ENCODE measurements around the gene ALG9. TPM values are rescaled to one million over a fixed set of nuclear protein-coding genes. Genes with fewer than 3 reads are reported as not detected.
"Not testable (repeated sequence)": the region's sequence is repeated elsewhere in the genome, so short reads cannot be mapped to it uniquely, and the experiment has no call there.

Gene ALG9
- total RNA-seq, 1 donor from 2014 or later, result 19.2 TPM

DNA sequence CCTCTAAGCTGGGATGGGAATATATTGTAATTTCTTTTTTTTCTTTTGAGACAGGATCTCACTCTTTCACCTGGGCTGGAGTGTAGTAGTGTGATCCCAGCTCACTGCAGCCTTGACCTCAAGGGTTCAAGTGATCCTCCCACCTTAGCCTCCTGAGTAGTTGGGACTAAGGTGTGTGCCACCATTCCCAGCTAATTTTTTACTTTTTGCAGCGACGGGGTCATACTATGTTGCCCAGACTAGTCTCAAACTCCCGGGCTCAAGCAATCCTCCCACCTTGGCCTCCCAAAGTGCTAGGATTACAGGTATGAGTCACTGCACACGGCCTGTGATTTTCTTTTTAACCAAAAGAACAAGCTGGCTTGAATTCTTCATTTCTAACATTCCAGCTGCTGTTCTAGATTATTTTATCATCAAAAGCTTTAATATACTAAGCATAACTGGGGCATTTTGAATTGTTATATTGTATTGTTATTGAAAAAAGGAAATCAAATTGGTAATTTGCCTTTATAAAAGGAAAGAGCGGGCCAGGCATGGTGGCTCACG, 78.4 kb downstream of the ALG9 start:
- DNase-seq (ENCODE audit: low read depth), result no peak
- H3K4me3 ChIP-seq (ENCODE audit: low read depth, low read length), result no peak overlapping the region
- TF ChIP-seq CTCF (conservative IDR thresholded peaks at IDR 0.05; ENCODE audit: low read depth, low read length), result no peak

- DNase-seq (ENCODE audit: low read depth), result no peak
- no peak overlapping the region for H3K4me3 ChIP-seq (ENCODE audit: low read depth, low read length)
- TF ChIP-seq CTCF (conservative IDR thresholded peaks at IDR 0.05; ENCODE audit: low read depth, low read length), result no peak
These were observed 79.1 kb downstream of the ALG9 start for GRCh38 chr11:111792314-111792713.

- DNase-seq (ENCODE audit: low read depth), result no peak
- no peak for TF ChIP-seq CTCF (conservative IDR thresholded peaks at IDR 0.05; ENCODE audit: low read depth, low read length)
- H3K4me3 ChIP-seq (ENCODE audit: low read depth, low read length), result no peak overlapping the region
These were observed 82.9 kb downstream of the ALG9 start for GRCh38 chr11:111788464-111788863.

DNA sequence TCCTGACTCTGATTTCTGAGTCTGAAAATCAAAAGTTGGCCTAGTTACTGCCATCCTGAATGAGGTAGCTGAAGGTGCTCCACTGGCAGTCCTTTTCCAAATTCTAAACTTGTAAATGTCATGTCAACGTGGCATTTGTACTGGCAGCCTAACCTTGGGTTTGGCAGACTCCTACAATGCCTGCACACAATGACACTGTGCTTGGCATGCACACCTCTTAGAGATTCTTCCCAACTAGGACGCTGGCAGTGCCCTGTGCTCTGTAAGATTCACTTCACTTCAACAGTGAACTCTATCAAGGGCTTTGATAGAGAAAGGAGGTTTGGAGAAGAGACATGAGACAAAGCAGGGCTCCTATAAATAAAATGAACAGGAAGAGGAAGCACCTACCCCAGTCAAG, 83.3 kb downstream of the ALG9 start:
- DNase-seq (ENCODE audit: low read depth), result no peak
- no peak overlapping the region for H3K4me3 ChIP-seq (ENCODE audit: low read depth, low read length)
- TF ChIP-seq CTCF (conservative IDR thresholded peaks at IDR 0.05; ENCODE audit: low read depth, low read length), result no peak

DNA sequence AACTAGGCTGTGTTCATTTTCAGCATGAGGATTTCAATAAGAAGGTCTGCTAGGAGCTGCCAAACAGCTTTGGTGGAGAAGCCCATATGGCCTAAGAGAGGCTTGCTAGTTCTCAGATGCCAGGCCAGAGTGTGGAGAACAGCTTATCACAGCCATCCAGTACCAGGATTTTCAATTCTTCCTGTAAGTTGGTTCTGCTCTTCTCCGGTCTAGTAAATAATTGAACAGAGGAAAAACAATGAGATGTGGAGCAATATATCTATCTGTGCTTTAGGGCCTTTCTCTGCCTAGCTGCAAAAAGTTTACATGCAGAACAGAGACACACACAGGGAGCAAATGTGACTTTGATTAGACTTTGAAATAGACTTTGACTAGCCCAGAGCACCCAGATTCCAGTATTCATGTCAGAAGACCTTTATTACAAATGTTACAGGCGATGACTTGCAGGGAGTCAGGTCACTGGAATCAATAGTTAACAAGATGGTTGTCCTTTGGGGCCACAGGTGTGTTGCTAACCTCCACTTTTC, 85.4 kb downstream of the ALG9 start:
- H3K4me3 ChIP-seq (ENCODE audit: low read depth, low read length), result no peak overlapping the region
- TF ChIP-seq CTCF (conservative IDR thresholded peaks at IDR 0.05; ENCODE audit: low read depth, low read length), result no peak
- DNase-seq (ENCODE audit: low read depth), result no peak

GRCh38 chr11:111785076-111785475, 86.3 kb downstream of the ALG9 start:
- TF ChIP-seq CTCF (conservative IDR thresholded peaks at IDR 0.05; ENCODE audit: low read depth, low read length), result no peak
- no peak for DNase-seq (ENCODE audit: low read depth)
- H3K4me3 ChIP-seq (ENCODE audit: low read depth, low read length), result no peak overlapping the region

DNA sequence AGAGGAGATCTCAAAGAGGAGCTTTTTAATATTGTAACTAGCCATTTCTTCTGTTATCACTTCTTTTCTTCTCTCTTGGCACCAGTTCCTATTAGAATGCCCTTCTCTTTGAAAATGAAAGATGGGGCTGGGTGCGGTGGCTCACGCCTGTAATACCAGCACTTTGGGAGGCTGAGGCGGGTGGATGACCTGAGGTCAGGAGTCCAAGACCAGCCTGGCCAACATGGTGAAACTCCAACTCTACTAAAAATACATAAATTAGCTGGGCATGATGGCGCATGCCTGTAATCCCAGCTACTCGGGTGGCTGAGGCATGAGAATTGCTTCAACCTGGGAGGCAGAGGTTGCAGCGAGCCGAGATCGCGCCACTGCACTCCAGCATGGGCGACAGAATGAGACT, 87.1 kb downstream of the ALG9 start:
- not testable (repeated sequence) for DNase-seq (ENCODE audit: low read depth); H3K4me3 ChIP-seq (ENCODE audit: low read depth, low read length)
